Loucy (cell line): ENCODE data around the gene TACR2.

Experiments used
- H2AFZ ChIP-seq: fragments of 200-600 bp; sonication (generic); 2 replicates; pipeline ENCODE4 v1.6.0; 2016; ENCODE audit warnings: antibody characterized with exemption, mild to moderate bottlenecking, low read length, moderate library complexity
- H3F3A ChIP-seq: fragments of 200-600 bp; 2 replicates; pipeline ENCODE4 v1.6.0; 2016; ENCODE audit warnings: antibody characterized with exemption, low read depth, mild to moderate bottlenecking
- H3K27me3 ChIP-seq: fragments of 200-600 bp; sonication (generic); 2 replicates; pipeline ENCODE4 v1.6.1; 2014; ENCODE audit warnings: low read length, mild to moderate bottlenecking; ENCODE audit not compliant: insufficient read depth, poor library complexity, severe bottlenecking
- H3K36me3 ChIP-seq: fragments of 200-600 bp; sonication (generic); 2 replicates; pipeline ENCODE4 v1.6.1; 2016; ENCODE audit warnings: low read length; ENCODE audit not compliant: insufficient read depth
- H3K4me1 ChIP-seq: fragments of 200-600 bp; sonication (generic); 2 replicates; pipeline ENCODE4 v1.5.1; 2014; ENCODE audit warnings: low read length, mild to moderate bottlenecking; ENCODE audit not compliant: insufficient read depth, poor library complexity, severe bottlenecking
- H3K4me2 ChIP-seq: fragments of 200-600 bp; sonication (generic); 2 replicates; pipeline ENCODE4 v1.6.0; 2014; ENCODE audit warnings: antibody characterized with exemption, low read length, low read depth, mild to moderate bottlenecking; ENCODE audit not compliant: poor library complexity, severe bottlenecking
- H3K4me3 ChIP-seq: fragments of 200-600 bp; sonication (generic); 2 replicates; pipeline ENCODE4 v1.5.1; 2014; ENCODE audit warnings: low read length, mild to moderate bottlenecking, mixed read lengths; ENCODE audit not compliant: poor library complexity, severe bottlenecking
- H3K79me2 ChIP-seq: fragments of 200-600 bp; sonication (generic); 2 replicates; pipeline ENCODE4 v1.6.1; 2014; ENCODE audit warnings: low read length; ENCODE audit not compliant: insufficient read depth
- H3K9ac ChIP-seq: fragments of 200-600 bp; sonication (generic); 2 replicates; pipeline ENCODE4 v1.6.0; 2014; ENCODE audit warnings: mild to moderate bottlenecking, low read depth, low read length, moderate library complexity; ENCODE audit not compliant: poor library complexity, severe bottlenecking
- H3K9me2 ChIP-seq: fragments of 200-600 bp; sonication (generic); replicated peaks from 2 replicates; pipeline ENCODE4 v1.6.1; 2016; ENCODE audit warnings: low read depth, low read length, mixed read lengths
- H3K9me3 ChIP-seq: fragments of 200-600 bp; sonication (generic); 2 replicates; pipeline ENCODE4 v1.6.1; 2014; ENCODE audit warnings: mild to moderate bottlenecking, antibody characterized with exemption, low read length, low read depth; ENCODE audit not compliant: insufficient read depth
- H4K20me1 ChIP-seq: fragments of 200-600 bp; sonication (generic); 2 replicates; pipeline ENCODE4 v1.6.0; 2014; ENCODE audit warnings: antibody characterized with exemption, low read length, mild to moderate bottlenecking; ENCODE audit not compliant: insufficient read depth, poor library complexity, severe bottlenecking
- CTCF ChIP-seq: fragments of 200-600 bp; sonication (generic); conservative IDR thresholded peaks from 2 replicates; pipeline ENCODE4 v1.5.1; 2014; ENCODE audit warnings: mild to moderate bottlenecking, antibody characterized with exemption, low read length
- EZH2phosphoT487 ChIP-seq: fragments of 200-600 bp; IDR thresholded peaks from 2 replicates; pipeline ENCODE4 v1.6.1; 2018; ENCODE audit warnings: antibody characterized with exemption, mild to moderate bottlenecking, moderate library complexity, borderline replicate concordance

TACR2 gene

GRCh38 chr10:69353977-69354635, 62.6 kb downstream of the TACR2 start:
- H3K9me3 ChIP-seq, result no peaks in the 10 kb centered on the region; the same call in 1 of the 2 replicates
- H2AFZ ChIP-seq, result no peak overlapping the region
- no peak overlapping the region for H3K4me2 ChIP-seq
- H4K20me1 ChIP-seq, result peaks cover 4% of the 10 kb centered on the region
- H3K79me2 ChIP-seq, result peaks cover 76% of the 10 kb centered on the region; the same call in 1 of the 2 replicates
- H3K36me3 ChIP-seq, result peaks cover 51% of the 10 kb centered on the region; the same call in 1 of the 2 replicates
- no peak overlapping the region for H3K4me3 ChIP-seq
- peaks cover 7% of the 10 kb centered on the region for H3K4me1 ChIP-seq
- TF ChIP-seq CTCF (no peak), EZH2phosphoT487 (no peak)
- H3K9me2 ChIP-seq, result no peaks in the 10 kb centered on the region
- H3F3A ChIP-seq, result no peaks in the 10 kb centered on the region
- H3K9ac ChIP-seq, result no peak overlapping the region
- no peaks in the 10 kb centered on the region for H3K27me3 ChIP-seq
